ENCODE results near the gene MAP2K1.

MAP2K1 gene

GRCh38 chr15:66394472-66394871 is 7.8 kb downstream of the MAP2K1 start:
- no peak for DNase-seq

GRCh38 chr15:66394915-66395314 is 8.2 kb downstream of the MAP2K1 start:
- DNase-seq = no peak

GRCh38 chr15:66399276-66399675 is 12.6 kb downstream of the MAP2K1 start:
- no peak for DNase-seq

GRCh38 chr15:66400351-66400774 is 13.7 kb downstream of the MAP2K1 start:
- DNase-seq = no peak

GRCh38 chr15:66401130-66402021 is 14.7 kb downstream of the MAP2K1 start:
- no peak for DNase-seq

GRCh38 chr15:66402761-66403284 is 16.1 kb downstream of the MAP2K1 start:
- DNase-seq = no peak

- no peak for DNase-seq
These were observed 16.6 kb downstream of the MAP2K1 start for GRCh38 chr15:66403323-66403722.

GRCh38 chr15:66404122-66404521 is 17.4 kb downstream of the MAP2K1 start:
- DNase-seq = no peak

- DNase-seq = no peak
These were observed 17.8 kb downstream of the MAP2K1 start for GRCh38 chr15:66404532-66404931.

- no peak for DNase-seq
These were observed 18.3 kb downstream of the MAP2K1 start for GRCh38 chr15:66405007-66405406.

GRCh38 chr15:66405615-66406014 is 18.9 kb downstream of the MAP2K1 start:
- DNase-seq = no peak

- no peak for DNase-seq
These were observed 21.5 kb downstream of the MAP2K1 start for GRCh38 chr15:66408254-66408653.

GRCh38 chr15:66408675-66409282 is 22.1 kb downstream of the MAP2K1 start:
- DNase-seq = no peak

GRCh38 chr15:66409565-66410108 is 22.9 kb downstream of the MAP2K1 start:
- no peak for DNase-seq

GRCh38 chr15:66411190-66411589 is 24.5 kb downstream of the MAP2K1 start:
- DNase-seq = no peak

GRCh38 chr15:66412220-66412619 is 25.5 kb downstream of the MAP2K1 start:
- DNase-seq = no peak

- DNase-seq = no peak
These were observed 26.9 kb downstream of the MAP2K1 start for GRCh38 chr15:66413579-66413978.

GRCh38 chr15:66415360-66415759 is 28.6 kb downstream of the MAP2K1 start:
- DNase-seq = no peak

- DNase-seq = no peak
These were observed 31.0 kb downstream of the MAP2K1 start for GRCh38 chr15:66417736-66418135.

GRCh38 chr15:66419471-66419870 is 32.8 kb downstream of the MAP2K1 start:
- DNase-seq = no peak

GRCh38 chr15:66422347-66422746 is 35.6 kb downstream of the MAP2K1 start:
- DNase-seq = no peak

GRCh38 chr15:66423149-66423548 is 36.4 kb downstream of the MAP2K1 start:
- no peak for DNase-seq

- no peak for DNase-seq
These were observed 38.4 kb downstream of the MAP2K1 start for GRCh38 chr15:66424963-66425612.

All from activated T-cell treated with anti-CD3 and anti-CD28 coated beads for 4 hours (primary cell).